Measurements from ENCODE around the gene EXOC2.

DNA sequence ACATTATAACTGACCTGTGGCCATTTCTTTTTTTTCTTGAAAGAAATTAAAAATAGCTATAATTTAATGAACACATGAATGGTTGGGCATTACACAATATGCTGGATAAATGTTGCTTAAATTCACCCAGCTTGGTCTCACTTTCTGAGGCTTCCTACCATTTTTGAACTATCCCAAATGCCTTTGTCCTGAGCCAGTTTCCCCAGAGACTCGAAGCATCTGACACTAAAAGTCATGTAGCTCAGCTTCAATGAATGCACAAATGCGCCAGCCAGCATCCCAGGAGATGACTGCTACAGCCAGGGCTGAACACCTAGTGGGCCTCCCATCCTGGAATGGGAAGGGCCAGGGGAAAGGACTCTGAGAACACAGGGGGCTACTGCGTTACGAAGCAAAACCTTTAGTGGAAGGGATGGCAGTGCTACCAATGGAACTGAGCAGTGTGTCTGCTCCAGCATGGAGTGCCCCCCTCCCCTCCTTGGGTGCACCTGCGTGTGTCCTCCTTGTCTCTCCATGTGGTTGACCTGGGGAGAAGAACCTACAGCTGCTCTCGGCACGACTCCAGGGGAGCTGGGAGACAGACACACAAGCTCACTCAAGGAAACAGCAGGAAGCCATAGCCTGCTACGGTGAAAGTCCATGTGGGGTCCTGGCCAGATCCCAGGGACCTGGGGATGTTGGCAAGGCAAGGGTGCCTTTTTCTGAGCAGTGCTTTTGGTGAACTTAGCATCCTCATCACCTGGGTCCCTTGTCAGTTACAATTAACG is 240.5 kb downstream of the EXOC2 start:
- TF ChIP-seq, protein P1, sequence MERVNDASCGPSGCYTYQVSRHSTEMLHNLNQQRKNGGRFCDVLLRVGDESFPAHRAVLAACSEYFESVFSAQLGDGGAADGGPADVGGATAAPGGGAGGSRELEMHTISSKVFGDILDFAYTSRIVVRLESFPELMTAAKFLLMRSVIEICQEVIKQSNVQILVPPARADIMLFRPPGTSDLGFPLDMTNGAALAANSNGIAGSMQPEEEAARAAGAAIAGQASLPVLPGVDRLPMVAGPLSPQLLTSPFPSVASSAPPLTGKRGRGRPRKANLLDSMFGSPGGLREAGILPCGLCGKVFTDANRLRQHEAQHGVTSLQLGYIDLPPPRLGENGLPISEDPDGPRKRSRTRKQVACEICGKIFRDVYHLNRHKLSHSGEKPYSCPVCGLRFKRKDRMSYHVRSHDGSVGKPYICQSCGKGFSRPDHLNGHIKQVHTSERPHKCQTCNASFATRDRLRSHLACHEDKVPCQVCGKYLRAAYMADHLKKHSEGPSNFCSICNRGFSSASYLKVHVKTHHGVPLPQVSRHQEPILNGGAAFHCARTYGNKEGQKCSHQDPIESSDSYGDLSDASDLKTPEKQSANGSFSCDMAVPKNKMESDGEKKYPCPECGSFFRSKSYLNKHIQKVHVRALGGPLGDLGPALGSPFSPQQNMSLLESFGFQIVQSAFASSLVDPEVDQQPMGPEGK (CRISPR knock-in tag; IDR thresholded peaks at IDR 0.05; ENCODE audit: borderline replicate concordance) = no peak
- TF ChIP-seq ZFP3 (CRISPR knock-in tag; IDR thresholded peaks at IDR 0.05) = no peak
- TF ChIP-seq ZC3H10 (CRISPR knock-in tag; IDR thresholded peaks at IDR 0.05) = no peak
- no peak for TF ChIP-seq ZNF8 (CRISPR knock-in tag; IDR thresholded peaks at IDR 0.05)

Measured in SK-N-SH treated with all-trans-retinoic acid at 6 μM for 48 hours (cell line).